Measurements from ENCODE around the gene COX10.
A peak's percentile ranks its signal among the peaks of the same experiment; 100 is the strongest.
"Not testable (repeated sequence)": the region's sequence is repeated elsewhere in the genome, so short reads cannot be mapped to it uniquely, and the experiment has no call there.

The COX10 gene

GRCh38 chr17:14204546-14204945 is 135.2 kb downstream of the COX10 start:
- DNase-seq (ENCODE audit: low read depth in 2 of 2) = no peak

GRCh38 chr17:14205380-14205779 is 136.1 kb downstream of the COX10 start:
- no peak for DNase-seq (ENCODE audit: low read depth in 2 of 2)

GRCh38 chr17:14205992-14206461 is 136.7 kb downstream of the COX10 start:
- peak; percentile 44 to 55 for DNase-seq (ENCODE audit: low read depth in 2 of 2)

GRCh38 chr17:14206891-14207290 is 137.6 kb downstream of the COX10 start:
- DNase-seq (ENCODE audit: low read depth in 2 of 2) = no peak

- DNase-seq (ENCODE audit: low read depth in 2 of 2) = no peak
Observed at GRCh38 chr17:14207791-14208190, 138.5 kb downstream of the COX10 start.

GRCh38 chr17:14209215-14209614 is 139.9 kb downstream of the COX10 start:
- DNase-seq (ENCODE audit: low read depth in 2 of 2) = no peak

GRCh38 chr17:14211246-14211645 is 141.9 kb downstream of the COX10 start:
- DNase-seq (ENCODE audit: low read depth in 2 of 2) = no peak

- DNase-seq (ENCODE audit: low read depth in 2 of 2) = no peak
Observed at GRCh38 chr17:14211801-14212200, 142.5 kb downstream of the COX10 start.

GRCh38 chr17:14212401-14212800 is 143.1 kb downstream of the COX10 start:
- DNase-seq (ENCODE audit: low read depth in 2 of 2) = no peak

GRCh38 chr17:14214271-14214670 is 145.0 kb downstream of the COX10 start:
- no peak for DNase-seq (ENCODE audit: low read depth in 2 of 2)

GRCh38 chr17:14222611-14223010 is 153.3 kb downstream of the COX10 start:
- DNase-seq (ENCODE audit: low read depth in 2 of 2) = no peak

- DNase-seq (ENCODE audit: low read depth in 2 of 2) = no peak
Observed at GRCh38 chr17:14225254-14225980, 156.1 kb downstream of the COX10 start.

- DNase-seq (ENCODE audit: low read depth in 2 of 2) = no peak
Observed at GRCh38 chr17:14227052-14227451, 157.7 kb downstream of the COX10 start.

GRCh38 chr17:14228903-14229302 is 159.6 kb downstream of the COX10 start:
- DNase-seq (ENCODE audit: low read depth in 2 of 2) = no peak

- DNase-seq (ENCODE audit: low read depth in 2 of 2) = not testable (repeated sequence)
Observed at GRCh38 chr17:14231187-14231586, 161.9 kb downstream of the COX10 start.

- DNase-seq (ENCODE audit: low read depth in 2 of 2) = not testable (repeated sequence)
Observed at GRCh38 chr17:14235047-14235446, 165.7 kb downstream of the COX10 start.

GRCh38 chr17:14236032-14236431 is 166.7 kb downstream of the COX10 start:
- not testable (repeated sequence) for DNase-seq (ENCODE audit: low read depth in 2 of 2)

GRCh38 chr17:14236762-14237161 is 167.5 kb downstream of the COX10 start, which contains the start of gene CDRT15:
TSS of gene CDRT15 (minus strand) at chr17:14236862. CDS start at chr17:14236833, 29 bp downstream.
- not testable (repeated sequence) for DNase-seq (ENCODE audit: low read depth in 2 of 2)

- not testable (repeated sequence) for DNase-seq (ENCODE audit: low read depth in 2 of 2)
Observed at GRCh38 chr17:14239271-14239670, 170.0 kb downstream of the COX10 start.

GRCh38 chr17:14245002-14245401 is 175.7 kb downstream of the COX10 start:
- no peak for DNase-seq (ENCODE audit: low read depth in 2 of 2)

GRCh38 chr17:14245629-14246028 is 176.3 kb downstream of the COX10 start:
- no peak for DNase-seq (ENCODE audit: low read depth in 2 of 2)
